Liver (tissue), 9 donors: ENCODE data around the gene IFNL2. TPM values are rescaled to one million over a fixed set of nuclear protein-coding genes. Genes with fewer than 3 reads are reported as not detected.

Experiments used
- DNase-seq: peaks from one replicate; pipeline ENCODE4 v3.0.0-alpha.2; 2017; ENCODE audit warnings: low spot score
- H3K27ac ChIP-seq, 2 donors: one replicate each; pipeline ENCODE4 v1.7.0; 2013; ENCODE audit warnings: inconsistent platforms in 2 of 2, low read length in 2 of 2, control low read depth in 1 of 2, low read depth in 1 of 2, mild to moderate bottlenecking in 1 of 2
- H3K27me3 ChIP-seq, 4 donors: one replicate each; pipeline versions ENCODE4 v1.6.1 to v1.7.0; 2013; ENCODE audit warnings: low read length in 3 of 4, inconsistent platforms in 1 of 4, mild to moderate bottlenecking in 1 of 4, moderate library complexity in 1 of 4; ENCODE audit not compliant: control insufficient read depth in 4 of 4, insufficient read depth in 4 of 4
- H3K36me3 ChIP-seq, 4 donors: one replicate each; pipeline versions ENCODE4 v1.6.1 to v1.7.0; 2013; ENCODE audit warnings: low read length in 3 of 4, mild to moderate bottlenecking in 3 of 4, low read depth in 1 of 4, moderate library complexity in 1 of 4; ENCODE audit not compliant: control insufficient read depth in 4 of 4, insufficient read depth in 3 of 4
- H3K4me1 ChIP-seq, 4 donors: one replicate each; pipeline versions ENCODE4 v1.6.1 to v1.7.0; 2013; ENCODE audit warnings: low read length in 3 of 4, mild to moderate bottlenecking in 3 of 4, moderate library complexity in 1 of 4; ENCODE audit not compliant: control insufficient read depth in 4 of 4, insufficient read depth in 4 of 4
- H3K4me3 ChIP-seq, 3 donors: one replicate each; pipeline versions ENCODE4 v1.6.1 to v1.7.0; 2013; ENCODE audit warnings: low read length in 3 of 3, control low read depth in 1 of 3, low read depth in 1 of 3, mild to moderate bottlenecking in 1 of 3
- H3K9ac ChIP-seq, 2 donors: one replicate each; pipeline ENCODE4 v1.7.0; 2013; ENCODE audit warnings: low read length in 2 of 2, mild to moderate bottlenecking in 2 of 2, moderate library complexity in 2 of 2, control low read depth in 1 of 2, low read depth in 1 of 2
- H3K9me3 ChIP-seq, 4 donors: one replicate each; pipeline versions ENCODE4 v1.6.1 to v1.7.0; 2013; ENCODE audit warnings: low read length in 3 of 4; ENCODE audit not compliant: control insufficient read depth in 4 of 4
- ATF3 ChIP-seq: IDR thresholded peaks from 2 replicates; pipeline ENCODE4 v1.6.1; 2016; ENCODE audit warnings: antibody characterized with exemption
- EGR1 ChIP-seq, 2 donors: IDR thresholded peaks; 2 replicates each; pipeline ENCODE4 v1.6.1; 2016 to 2018; ENCODE audit warnings: antibody characterized with exemption in 2 of 2, low read depth in 2 of 2
- FOXA2 ChIP-seq: IDR thresholded peaks from 2 replicates; pipeline ENCODE4 v1.6.1; 2016; ENCODE audit warnings: antibody characterized with exemption
- HNF4A ChIP-seq, 2 donors: conservative IDR thresholded peaks; 2 replicates each; pipeline ENCODE4 v1.6.1; 2016; ENCODE audit warnings: antibody characterized with exemption in 2 of 2, mild to moderate bottlenecking in 2 of 2
- HNF4G ChIP-seq: IDR thresholded peaks from 2 replicates; pipeline ENCODE4 v1.6.1; 2016; ENCODE audit warnings: antibody characterized with exemption
- JUND ChIP-seq, 2 donors: IDR thresholded peaks; 2 replicates each; pipeline ENCODE4 v1.6.1; 2016; ENCODE audit warnings: antibody characterized with exemption in 2 of 2
- RXRA ChIP-seq, 2 donors: IDR thresholded peaks; 2 replicates each; pipeline ENCODE4 v1.6.1; 2017 to 2018; ENCODE audit warnings: antibody characterized with exemption in 2 of 2, mild to moderate bottlenecking in 1 of 2
- SP1 ChIP-seq: IDR thresholded peaks from 2 replicates; pipeline ENCODE4 v1.6.1; 2018; ENCODE audit warnings: antibody characterized with exemption, mild to moderate bottlenecking
- TAF1 ChIP-seq: conservative IDR thresholded peaks from 2 replicates; pipeline ENCODE4 v1.6.1; 2016; ENCODE audit warnings: antibody characterized with exemption, mild to moderate bottlenecking
- YY1 ChIP-seq: IDR thresholded peaks from 2 replicates; pipeline ENCODE4 v1.6.1; 2016; ENCODE audit warnings: antibody characterized with exemption, mild to moderate bottlenecking
- WGBS: extraction: QIAGEN DNeasy Blood & Tissue Kit; methylation state at CpG from one replicate; pipeline ENCODE4 v1.1.7; 2013; 5-methylcytosine and 5-hydroxymethylcytosine counted together
- polyA plus RNA-seq, 2 donors: library from polyadenylated mRNA; stranded (reverse) in 1 of 2; unstranded in 1 of 2; fragments of 200-250 nt in 1 of 2; fragments of >200 nt in 1 of 2; fragmentation: Nextera tagmentation in 1 of 2; extraction: Ambion mirVana in 1 of 2; gene quantifications; one replicate each; pipeline versions ENCODE4 v1.2.1 to v1.2.3, GENCODE V29; 2013 to 2015
- total RNA-seq, 2 donors: library from RNA; depleted of rRNA; stranded (reverse); fragments of >200 nt; gene quantifications; one replicate each; pipeline ENCODE4 v1.2.3, GENCODE V29; 2014
- donor health status: healthy.
- donor health status: healthy.
- donor health status: healthy.
- donor health status: healthy.
- donor health status: healthy.

IFNL2 gene
- total and polyA plus RNA-seq, 4 donors, result not detected

- no peak for TF ChIP-seq JUND (IDR thresholded peaks at IDR 0.05)
- TF ChIP-seq ATF3, result no peak
- no peak for TF ChIP-seq EGR1 (IDR thresholded peaks at IDR 0.05; ENCODE audit: low read depth in 2 of 2)
- no peak for TF ChIP-seq TAF1
- no peak for TF ChIP-seq FOXA2
- no peak for TF ChIP-seq RXRA (IDR thresholded peaks at IDR 0.05)
- no peak for TF ChIP-seq YY1
- TF ChIP-seq HNF4A (conservative IDR thresholded peaks at IDR 0.05), result no peak
- no peak for TF ChIP-seq SP1
- no peak for TF ChIP-seq HNF4G
- DNase-seq, result no peak
Observed at GRCh38 chr19:39319098-39319891, 51.1 kb downstream of the IFNL2 start.

More at GRCh38 chr19:39319098-39319891, 51.1 kb downstream of the IFNL2 start:
- Histone ChIP-seq H3K4me1 (peaks cover 3 to 6% (median 5%) of the 10 kb centered on the region in 4 donors), H3K9me3 (no peaks in the 10 kb centered on the region), H3K9ac (no peak overlapping the region), H3K27ac (no peak overlapping the region), H3K4me3 (no peak overlapping the region), H3K27me3 (no peaks in the 10 kb centered on the region), H3K36me3 (peaks cover 0 to 3% (median under 1%) of the 10 kb centered on the region in 4 donors)
- 86% methylated on average over 5 of the region's 5 CpGs for WGBS

Other genes with a start within 250 kb of the IFNL2 start
- gene FBXO27, start 235.8 kb upstream of the IFNL2 start, total RNA-seq, result 1 to 10 TPM; 3.1 to 4.3 TPM
- gene FBXO27, start 235.8 kb upstream of the IFNL2 start, polyA plus RNA-seq, result 1 to 10 TPM; 2.1 to 5.0 TPM
- under 1 TPM in 1 of 2 donors, not detected in 1; 0.05 TPM for gene ACP7, start 184.0 kb upstream of the IFNL2 start, total RNA-seq
- not detected for gene ACP7, start 184.0 kb upstream of the IFNL2 start, polyA plus RNA-seq
- gene PAK4, start 142.6 kb upstream of the IFNL2 start, total RNA-seq, result 1 to 10 TPM; 5.4 to 9.5 TPM
- gene PAK4, start 142.6 kb upstream of the IFNL2 start, polyA plus RNA-seq, result 10 to 100 TPM in 1 of 2 donors, 1 to 10 TPM in 1; 6.0 to 16.6 TPM
- not detected for gene NCCRP1, start 71.4 kb upstream of the IFNL2 start, total RNA-seq
- gene NCCRP1, start 71.4 kb upstream of the IFNL2 start, polyA plus RNA-seq, result not detected
- not detected for gene SYCN, start 64.1 kb upstream of the IFNL2 start, total RNA-seq
- gene SYCN, start 64.1 kb upstream of the IFNL2 start, polyA plus RNA-seq, result not detected
- not detected for gene IFNL3, start 23.4 kb upstream of the IFNL2 start, total RNA-seq
- not detected for gene IFNL3, start 23.4 kb upstream of the IFNL2 start, polyA plus RNA-seq
- gene IFNL4, start 19.5 kb upstream of the IFNL2 start, total RNA-seq, result not detected
- gene IFNL4, start 19.5 kb upstream of the IFNL2 start, polyA plus RNA-seq, result not detected
- gene IFNL1, start 28.0 kb downstream of the IFNL2 start, total RNA-seq, result not detected
- not detected for gene IFNL1, start 28.0 kb downstream of the IFNL2 start, polyA plus RNA-seq
- under 1 TPM; 0.75 to 0.98 TPM for gene LRFN1, start 52.5 kb downstream of the IFNL2 start, total RNA-seq
- gene LRFN1, start 52.5 kb downstream of the IFNL2 start, polyA plus RNA-seq, result under 1 TPM; 0.11 to 0.55 TPM
- gene GMFG, start 67.6 kb downstream of the IFNL2 start, total RNA-seq, result 10 to 100 TPM in 1 of 2 donors, 1 to 10 TPM in 1; 9.1 to 20.6 TPM
- 10 to 100 TPM; 19.1 to 24.2 TPM for gene GMFG, start 67.6 kb downstream of the IFNL2 start, polyA plus RNA-seq
- 10 to 100 TPM; 22.5 to 38.4 TPM for gene SAMD4B, start 74.0 kb downstream of the IFNL2 start, total RNA-seq
- 10 to 100 TPM; 17.3 to 39.4 TPM for gene SAMD4B, start 74.0 kb downstream of the IFNL2 start, polyA plus RNA-seq
- 10 to 100 TPM; 13.7 to 16.7 TPM for gene PAF1, start 122.7 kb downstream of the IFNL2 start, total RNA-seq
- 10 to 100 TPM; 21.2 to 29.4 TPM for gene PAF1, start 122.7 kb downstream of the IFNL2 start, polyA plus RNA-seq
- 10 to 100 TPM; 11.0 to 13.8 TPM for gene MED29, start 123.0 kb downstream of the IFNL2 start, total RNA-seq
- gene MED29, start 123.0 kb downstream of the IFNL2 start, polyA plus RNA-seq, result 10 to 100 TPM; 21.0 to 24.2 TPM
- gene ZFP36, start 138.5 kb downstream of the IFNL2 start, total RNA-seq, result 1 to 10 TPM; 3.6 to 9.0 TPM
- 10 to 100 TPM; 62.0 to 91.9 TPM for gene ZFP36, start 138.5 kb downstream of the IFNL2 start, polyA plus RNA-seq
- gene PLEKHG2, start 144.3 kb downstream of the IFNL2 start, total RNA-seq, result 1 to 10 TPM; 3.7 to 4.5 TPM
- 1 to 10 TPM; 2.1 to 2.2 TPM for gene PLEKHG2, start 144.3 kb downstream of the IFNL2 start, polyA plus RNA-seq
- 100 to 1,000 TPM; 109 to 111 TPM for gene RPS16, start 167.6 kb downstream of the IFNL2 start, total RNA-seq
- gene RPS16, start 167.6 kb downstream of the IFNL2 start, polyA plus RNA-seq, result 1,000 to 10,000 TPM in 1 of 2 donors, 100 to 1,000 TPM in 1; 324 to 1,094 TPM
- gene SUPT5H, start 177.2 kb downstream of the IFNL2 start, total RNA-seq, result 10 to 100 TPM; 19.3 to 48.0 TPM
- gene SUPT5H, start 177.2 kb downstream of the IFNL2 start, polyA plus RNA-seq, result 10 to 100 TPM; 42.5 to 52.5 TPM
- 10 to 100 TPM; 24.3 to 28.9 TPM for gene TIMM50, start 212.4 kb downstream of the IFNL2 start, total RNA-seq
- gene TIMM50, start 212.4 kb downstream of the IFNL2 start, polyA plus RNA-seq, result 10 to 100 TPM; 32.1 to 39.9 TPM
- not detected for gene DLL3, start 230.6 kb downstream of the IFNL2 start, total RNA-seq
- not detected for gene DLL3, start 230.6 kb downstream of the IFNL2 start, polyA plus RNA-seq
- not detected for gene SELENOV, start 246.7 kb downstream of the IFNL2 start, total RNA-seq
- gene SELENOV, start 246.7 kb downstream of the IFNL2 start, polyA plus RNA-seq, result not detected